Measurements from ENCODE around the gene FTO. TPM values are rescaled to one million over a fixed set of nuclear protein-coding genes. Genes with fewer than 3 reads are reported as not detected.
A peak's percentile ranks its signal among the peaks of the same experiment; 100 is the strongest.

The FTO gene
- total and polyA plus RNA-seq, 2 of the 13 experiments (the other 11 are each of a cell fraction or from before 2014, with no cell fraction given), result 41.6 to 55.8 TPM

DNA sequence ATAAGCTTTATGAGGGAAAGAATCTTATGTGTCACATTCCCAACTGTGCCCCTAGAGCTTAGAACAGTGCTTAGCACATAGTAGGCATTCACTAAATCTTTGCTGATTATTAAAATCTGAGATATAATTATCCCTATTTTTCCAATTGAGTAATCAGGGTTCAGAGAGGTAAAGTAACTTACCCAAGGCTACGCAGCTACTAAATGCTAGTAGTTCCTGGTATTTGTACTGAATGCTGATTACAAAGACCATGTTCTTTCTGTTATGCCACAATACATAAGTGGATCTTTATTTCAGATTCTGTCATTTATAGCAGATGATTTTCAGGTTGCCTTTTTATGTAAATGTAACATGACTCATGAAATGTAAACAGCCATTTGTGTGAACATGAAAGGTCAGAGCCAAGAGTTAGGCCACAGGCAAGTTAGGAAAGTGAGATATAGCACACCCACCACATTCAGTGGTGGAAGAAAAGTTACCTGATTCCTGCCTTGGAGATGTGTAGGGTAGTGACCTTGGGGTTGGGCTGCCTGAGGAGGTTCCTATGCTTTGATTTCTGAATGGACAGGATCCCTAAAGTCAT is 77.2 kb downstream of the FTO start (continued):
- TF ChIP-seq HDAC1 (CRISPR knock-in tag; IDR thresholded peaks at IDR 0.05), result no peak
- TF ChIP-seq HNRNPH1 (optimal IDR thresholded peaks at IDR 0.05; ENCODE audit: low read depth, low read length), result no peak
- no peak for TF ChIP-seq ETV6 (CRISPR knock-in tag; conservative IDR thresholded peaks at IDR 0.05)
- TF ChIP-seq FOSL1 (CRISPR knock-in tag; IDR thresholded peaks at IDR 0.05; ENCODE audit: borderline replicate concordance), result peak; percentile 79
- no peak for TF ChIP-seq ZNF101 (CRISPR knock-in tag; IDR thresholded peaks at IDR 0.05; ENCODE audit: borderline replicate concordance, low read depth)
- TF ChIP-seq TCF12 (IDR thresholded peaks at IDR 0.05), result no peak
- no peak for TF ChIP-seq TCF12 (CRISPR knock-in tag; IDR thresholded peaks at IDR 0.05)
- TF ChIP-seq, protein P1, sequence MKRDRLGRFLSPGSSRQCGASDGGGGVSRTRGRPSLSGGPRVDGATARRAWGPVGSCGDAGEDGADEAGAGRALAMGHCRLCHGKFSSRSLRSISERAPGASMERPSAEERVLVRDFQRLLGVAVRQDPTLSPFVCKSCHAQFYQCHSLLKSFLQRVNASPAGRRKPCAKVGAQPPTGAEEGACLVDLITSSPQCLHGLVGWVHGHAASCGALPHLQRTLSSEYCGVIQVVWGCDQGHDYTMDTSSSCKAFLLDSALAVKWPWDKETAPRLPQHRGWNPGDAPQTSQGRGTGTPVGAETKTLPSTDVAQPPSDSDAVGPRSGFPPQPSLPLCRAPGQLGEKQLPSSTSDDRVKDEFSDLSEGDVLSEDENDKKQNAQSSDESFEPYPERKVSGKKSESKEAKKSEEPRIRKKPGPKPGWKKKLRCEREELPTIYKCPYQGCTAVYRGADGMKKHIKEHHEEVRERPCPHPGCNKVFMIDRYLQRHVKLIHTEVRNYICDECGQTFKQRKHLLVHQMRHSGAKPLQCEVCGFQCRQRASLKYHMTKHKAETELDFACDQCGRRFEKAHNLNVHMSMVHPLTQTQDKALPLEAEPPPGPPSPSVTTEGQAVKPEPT (CRISPR knock-in tag; IDR thresholded peaks at IDR 0.05; ENCODE audit: low read depth), result no peak
- TF ChIP-seq, protein P2, sequence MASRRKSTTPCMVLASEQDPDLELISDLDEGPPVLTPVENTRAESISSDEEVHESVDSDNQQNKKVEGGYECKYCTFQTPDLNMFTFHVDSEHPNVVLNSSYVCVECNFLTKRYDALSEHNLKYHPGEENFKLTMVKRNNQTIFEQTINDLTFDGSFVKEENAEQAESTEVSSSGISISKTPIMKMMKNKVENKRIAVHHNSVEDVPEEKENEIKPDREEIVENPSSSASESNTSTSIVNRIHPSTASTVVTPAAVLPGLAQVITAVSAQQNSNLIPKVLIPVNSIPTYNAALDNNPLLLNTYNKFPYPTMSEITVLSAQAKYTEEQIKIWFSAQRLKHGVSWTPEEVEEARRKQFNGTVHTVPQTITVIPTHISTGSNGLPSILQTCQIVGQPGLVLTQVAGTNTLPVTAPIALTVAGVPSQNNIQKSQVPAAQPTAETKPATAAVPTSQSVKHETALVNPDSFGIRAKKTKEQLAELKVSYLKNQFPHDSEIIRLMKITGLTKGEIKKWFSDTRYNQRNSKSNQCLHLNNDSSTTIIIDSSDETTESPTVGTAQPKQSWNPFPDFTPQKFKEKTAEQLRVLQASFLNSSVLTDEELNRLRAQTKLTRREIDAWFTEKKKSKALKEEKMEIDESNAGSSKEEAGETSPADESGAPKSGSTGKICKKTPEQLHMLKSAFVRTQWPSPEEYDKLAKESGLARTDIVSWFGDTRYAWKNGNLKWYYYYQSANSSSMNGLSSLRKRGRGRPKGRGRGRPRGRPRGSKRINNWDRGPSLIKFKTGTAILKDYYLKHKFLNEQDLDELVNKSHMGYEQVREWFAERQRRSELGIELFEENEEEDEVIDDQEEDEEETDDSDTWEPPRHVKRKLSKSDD (CRISPR knock-in tag; IDR thresholded peaks at IDR 0.05; ENCODE audit: low read depth), result no peak
- no peak for TF ChIP-seq MAFF (IDR thresholded peaks at IDR 0.05; ENCODE audit: low read depth, low read length)
- no peak for TF ChIP-seq KDM5A (IDR thresholded peaks at IDR 0.05; ENCODE audit: borderline replicate concordance, low read length)
- TF ChIP-seq ZNF703 (CRISPR knock-in tag; IDR thresholded peaks at IDR 0.05; ENCODE audit: borderline replicate concordance), result no peak
- TF ChIP-seq RXRB (CRISPR knock-in tag; IDR thresholded peaks at IDR 0.05; ENCODE audit: borderline replicate concordance), result peak; percentile 24; the same call in 1 of the 2 replicates
- TF ChIP-seq HMG20B (CRISPR knock-in tag; conservative IDR thresholded peaks at IDR 0.05), result no peak
- TF ChIP-seq, protein P3, sequence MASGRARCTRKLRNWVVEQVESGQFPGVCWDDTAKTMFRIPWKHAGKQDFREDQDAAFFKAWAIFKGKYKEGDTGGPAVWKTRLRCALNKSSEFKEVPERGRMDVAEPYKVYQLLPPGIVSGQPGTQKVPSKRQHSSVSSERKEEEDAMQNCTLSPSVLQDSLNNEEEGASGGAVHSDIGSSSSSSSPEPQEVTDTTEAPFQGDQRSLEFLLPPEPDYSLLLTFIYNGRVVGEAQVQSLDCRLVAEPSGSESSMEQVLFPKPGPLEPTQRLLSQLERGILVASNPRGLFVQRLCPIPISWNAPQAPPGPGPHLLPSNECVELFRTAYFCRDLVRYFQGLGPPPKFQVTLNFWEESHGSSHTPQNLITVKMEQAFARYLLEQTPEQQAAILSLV (CRISPR knock-in tag; IDR thresholded peaks at IDR 0.05; ENCODE audit: borderline replicate concordance), result no peak
- no peak for TF ChIP-seq ZFP36L2 (CRISPR knock-in tag; IDR thresholded peaks at IDR 0.05)
- no peak for TF ChIP-seq ZNF44 (CRISPR knock-in tag; IDR thresholded peaks at IDR 0.05)
- no peak for TF ChIP-seq TMF1 (CRISPR knock-in tag; IDR thresholded peaks at IDR 0.05; ENCODE audit: low read depth)
- TF ChIP-seq NRL (CRISPR knock-in tag; IDR thresholded peaks at IDR 0.05; ENCODE audit: borderline replicate concordance), result no peak
- TF ChIP-seq PAWR (CRISPR knock-in tag; IDR thresholded peaks at IDR 0.05; ENCODE audit: borderline replicate concordance), result no peak
- no peak for TF ChIP-seq ZNF766 (CRISPR knock-in tag; IDR thresholded peaks at IDR 0.05; ENCODE audit: borderline replicate concordance)
